ENCODE results near the gene EHHADH.
"Not testable (repeated sequence)": the region's sequence is repeated elsewhere in the genome, so short reads cannot be mapped to it uniquely, and the experiment has no call there.

The EHHADH gene

GRCh38 chr3:185233328-185233727 lies 20.5 kb downstream of the EHHADH start:
- peaks cover 0 to 19% of the 10 kb centered on the region in 2 experiments; a peak in 2 of 3 replicates for H3K36me3 ChIP-seq (ENCODE audit: control insufficient read depth in 2 of 2, insufficient read depth in 1 of 2, low read length in 2 of 2)
- TF ChIP-seq KLF1 (tag by site-specific recombination; IDR thresholded peaks at IDR 0.05), result no peak
- no peak for TF ChIP-seq ZNF658 (tag by site-specific recombination; IDR thresholded peaks at IDR 0.05)
- no peak for TF ChIP-seq HOXC10 (CRISPR knock-in tag; IDR thresholded peaks at IDR 0.05)
- TF ChIP-seq ZNF350 (tag by site-specific recombination; IDR thresholded peaks at IDR 0.05), result no peak
- TF ChIP-seq REPIN1 (tag by site-specific recombination; IDR thresholded peaks at IDR 0.05; ENCODE audit: low read depth), result no peak
- no peak for TF ChIP-seq REST (tag by site-specific recombination; IDR thresholded peaks at IDR 0.05)
- TF ChIP-seq ZNF692 (tag by site-specific recombination; IDR thresholded peaks at IDR 0.05), result no peak
- TF ChIP-seq ZNF513 (tag by site-specific recombination; IDR thresholded peaks at IDR 0.05), result no peak
- no peak for TF ChIP-seq ZSCAN23 (tag by site-specific recombination; IDR thresholded peaks at IDR 0.05)
- no peak for TF ChIP-seq ZNF76 (tag by site-specific recombination; IDR thresholded peaks at IDR 0.05; ENCODE audit: borderline replicate concordance, low read depth)
- no peak for TF ChIP-seq ZNF416 (tag by site-specific recombination; IDR thresholded peaks at IDR 0.05)
- no peak for TF ChIP-seq ZBTB20 (tag by site-specific recombination; IDR thresholded peaks at IDR 0.05)
- no peak for TF ChIP-seq ZFHX2 (tag by site-specific recombination; conservative IDR thresholded peaks at IDR 0.05)
- TF ChIP-seq ZNF366 (tag by site-specific recombination; conservative IDR thresholded peaks at IDR 0.05), result no peak
- TF ChIP-seq PATZ1 (tag by site-specific recombination; IDR thresholded peaks at IDR 0.05), result no peak
- TF ChIP-seq ZNF473 (tag by site-specific recombination; IDR thresholded peaks at IDR 0.05), result no peak
- TF ChIP-seq ZNF132 (tag by site-specific recombination; IDR thresholded peaks at IDR 0.05; ENCODE audit: borderline replicate concordance), result no peak
- ChIA-PET CTCF (interaction anchor here (0.6 kb wide), 1 partner anchor 14 kb away, joined by 3 read pairs; no protein-coding TSS in a partner anchor), POLR2A (no interaction called here)
- no peak overlapping the region for H3K27ac ChIP-seq (ENCODE audit: extremely low read depth, low read depth, low read length)
- H3K4me1 ChIP-seq (ENCODE audit: control insufficient read depth, insufficient read depth, low read length), result no peaks in the 10 kb centered on the region
- H3K9me3 ChIP-seq (ENCODE audit: control insufficient read depth, insufficient read depth, low read depth, low read length), result no peaks in the 10 kb centered on the region
- H3K4me3 ChIP-seq (ENCODE audit: low read depth, low read length), result no peak overlapping the region

GRCh38 chr3:185226526-185226925 lies 27.3 kb downstream of the EHHADH start:
- POLR2A ChIA-PET, result not testable (repeated sequence)

More at GRCh38 chr3:185226526-185226925, 27.3 kb downstream of the EHHADH start:
- not testable (repeated sequence) for H3K4me1 ChIP-seq (ENCODE audit: control insufficient read depth, insufficient read depth, low read length); H3K9me3 ChIP-seq (ENCODE audit: control insufficient read depth, insufficient read depth, low read depth, low read length); H3K27ac ChIP-seq (ENCODE audit: extremely low read depth, low read depth, low read length); H3K4me3 ChIP-seq (ENCODE audit: low read depth, low read length)
- CTCF ChIA-PET, result interaction anchor here (1.0 kb wide), 1 partner anchor 48 kb away, joined by 3 read pairs; no protein-coding TSS in a partner anchor
- H3K36me3 ChIP-seq (ENCODE audit: control insufficient read depth in 2 of 2, insufficient read depth in 1 of 2, low read length in 2 of 2), result peaks cover 0 to 13% of the 10 kb centered on the region in 2 experiments; a peak in 2 of 3 replicates
